Measurements from ENCODE around the gene DPM1. TPM values are rescaled to one million over a fixed set of nuclear protein-coding genes. Genes with fewer than 3 reads are reported as not detected.

The DPM1 gene
- total and polyA plus RNA-seq, 7 donors, result 24.6 to 120 (median 59.6) TPM

DNA sequence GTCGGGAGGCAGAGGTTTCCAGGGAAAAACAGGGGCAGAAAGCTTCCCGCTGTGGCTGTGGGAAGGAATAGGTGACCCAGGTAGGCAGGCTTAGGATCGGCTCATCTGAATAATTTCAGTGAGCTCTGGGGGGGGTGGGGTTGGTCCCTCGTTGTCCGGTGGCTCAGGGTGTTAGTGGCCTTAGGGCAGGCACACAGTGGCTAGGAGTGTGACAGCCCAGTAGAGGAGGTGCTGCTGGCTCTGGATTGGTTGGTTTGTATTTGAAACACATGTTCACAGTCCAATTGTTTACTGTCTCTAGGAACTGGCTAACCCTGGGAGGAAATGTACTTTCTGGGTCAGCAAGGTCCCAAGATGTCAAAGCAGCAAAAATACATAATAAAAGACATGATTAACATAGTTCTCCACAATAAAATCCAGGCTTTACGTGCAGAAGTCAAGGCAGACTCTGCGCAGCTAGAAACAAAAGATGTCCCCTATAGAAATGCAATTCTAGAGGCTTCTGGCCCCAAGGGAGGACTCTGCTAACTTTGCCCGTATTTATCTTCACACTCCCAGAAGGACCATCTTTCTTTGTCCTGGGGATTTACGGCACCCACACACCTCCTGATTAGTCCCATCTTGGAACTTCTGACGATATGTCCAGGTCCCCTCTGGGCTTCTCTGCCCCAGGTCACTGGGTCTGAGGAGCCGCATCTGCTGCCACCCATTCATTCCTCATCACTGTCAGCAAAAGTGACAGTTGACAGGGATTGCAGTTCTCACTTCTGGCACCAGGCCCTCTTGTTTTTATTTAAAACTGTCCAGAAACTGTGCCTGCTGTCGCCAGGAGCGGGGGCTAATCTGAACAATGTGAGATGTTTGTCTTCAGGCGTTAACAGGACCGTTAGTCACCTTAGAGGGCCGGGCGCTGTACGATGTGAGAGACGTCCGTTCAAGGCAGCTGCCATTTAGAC lies 19.0 kb upstream of the DPM1 start:
- DNase-seq, result no peak
- TF ChIP-seq, protein P1, sequence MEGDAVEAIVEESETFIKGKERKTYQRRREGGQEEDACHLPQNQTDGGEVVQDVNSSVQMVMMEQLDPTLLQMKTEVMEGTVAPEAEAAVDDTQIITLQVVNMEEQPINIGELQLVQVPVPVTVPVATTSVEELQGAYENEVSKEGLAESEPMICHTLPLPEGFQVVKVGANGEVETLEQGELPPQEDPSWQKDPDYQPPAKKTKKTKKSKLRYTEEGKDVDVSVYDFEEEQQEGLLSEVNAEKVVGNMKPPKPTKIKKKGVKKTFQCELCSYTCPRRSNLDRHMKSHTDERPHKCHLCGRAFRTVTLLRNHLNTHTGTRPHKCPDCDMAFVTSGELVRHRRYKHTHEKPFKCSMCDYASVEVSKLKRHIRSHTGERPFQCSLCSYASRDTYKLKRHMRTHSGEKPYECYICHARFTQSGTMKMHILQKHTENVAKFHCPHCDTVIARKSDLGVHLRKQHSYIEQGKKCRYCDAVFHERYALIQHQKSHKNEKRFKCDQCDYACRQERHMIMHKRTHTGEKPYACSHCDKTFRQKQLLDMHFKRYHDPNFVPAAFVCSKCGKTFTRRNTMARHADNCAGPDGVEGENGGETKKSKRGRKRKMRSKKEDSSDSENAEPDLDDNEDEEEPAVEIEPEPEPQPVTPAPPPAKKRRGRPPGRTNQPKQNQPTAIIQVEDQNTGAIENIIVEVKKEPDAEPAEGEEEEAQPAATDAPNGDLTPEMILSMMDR (IDR thresholded peaks at IDR 0.05), result no peak
- Histone ChIP-seq H3K4me3 (no peak overlapping the region), H3K27ac (no peak overlapping the region), H3K9me3 (no peaks in the 10 kb centered on the region), H3K4me1 (no peaks in the 10 kb centered on the region), H3K27me3 (ENCODE audit: insufficient read depth in 3 of 3, low read length in 2 of 3) (peaks cover 0 to 27% (median 4%) of the 10 kb centered on the region in 3 donors), H3K36me3 (ENCODE audit: insufficient read depth in 1 of 2, low read depth in 1 of 2) (no peaks in the 10 kb centered on the region)
- 32 to 38% (median 33%) methylated on average over 20 of the region's 20 CpGs for WGBS, 3 donors
- no peak for ATAC-seq
- intact Hi-C loops (cut with DNase I), result no loop called here

DNA sequence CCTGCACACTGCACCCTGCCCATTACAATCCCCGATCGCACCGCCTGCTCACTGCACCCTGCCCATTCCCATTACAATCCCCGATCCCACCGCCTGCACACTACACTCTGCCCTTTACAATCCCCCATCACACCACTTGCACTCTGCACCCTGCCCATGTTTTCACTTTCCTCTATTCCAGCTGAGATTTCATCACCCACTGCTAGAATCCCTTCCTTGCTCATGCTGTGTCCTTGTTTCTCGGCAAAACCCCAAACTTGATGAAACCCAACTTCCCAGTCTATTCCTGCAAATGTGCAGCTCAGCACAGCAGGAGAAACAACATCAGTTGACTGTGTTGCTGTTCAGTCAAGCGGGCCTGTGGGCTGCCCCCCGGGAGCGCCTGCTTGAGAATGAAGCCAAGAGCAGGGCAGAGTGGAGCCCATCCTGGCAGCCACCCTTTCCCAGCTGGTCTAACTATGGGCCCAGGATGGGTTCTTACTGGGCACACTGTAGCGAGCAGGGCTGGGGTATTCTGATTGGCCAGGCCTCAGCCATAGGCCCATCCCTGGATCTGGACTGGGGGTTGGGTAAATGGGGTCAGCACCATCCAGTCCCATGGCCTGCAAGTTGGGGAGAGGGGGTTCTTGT lies 17.5 kb upstream of the DPM1 start:
- no peak for ATAC-seq
- Histone ChIP-seq H3K36me3 (ENCODE audit: insufficient read depth in 1 of 2, low read depth in 1 of 2) (no peaks in the 10 kb centered on the region), H3K4me1 (no peaks in the 10 kb centered on the region), H3K9me3 (no peaks in the 10 kb centered on the region), H3K27me3 (ENCODE audit: insufficient read depth in 3 of 3, low read length in 2 of 3) (peaks cover 0 to 13% (median 3%) of the 10 kb centered on the region in 3 donors), H3K27ac (no peak overlapping the region), H3K4me3 (no peak overlapping the region)
- no peak for DNase-seq
- TF ChIP-seq, protein P1 (IDR thresholded peaks at IDR 0.05), result no peak
- intact Hi-C loops (cut with DNase I), result no loop called here
- 79 to 83% (median 79%) methylated on average over 10 of the region's 10 CpGs for WGBS, 3 donors

DNA sequence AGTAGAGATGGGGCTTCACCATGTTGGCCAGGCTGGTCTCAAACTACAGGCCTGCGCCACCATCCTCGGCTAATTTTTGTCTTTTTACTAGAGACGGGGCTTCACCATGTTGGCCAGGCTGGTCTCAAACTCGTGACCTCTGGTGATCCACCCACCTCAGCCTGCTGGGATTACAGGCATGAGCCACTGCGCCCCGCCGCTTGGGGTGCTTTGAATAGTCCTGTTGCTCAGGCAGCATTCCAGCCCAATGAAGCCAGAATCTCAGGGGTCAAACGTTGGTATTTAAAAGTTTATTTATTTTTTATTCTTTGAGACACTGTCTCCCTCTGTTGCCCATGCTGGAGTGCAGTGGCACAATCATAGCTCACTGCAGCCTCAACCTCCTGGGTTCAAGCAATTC lies 11.6 kb upstream of the DPM1 start:
- no peaks in the 10 kb centered on the region for H3K4me1 ChIP-seq
- no peaks in the 10 kb centered on the region for H3K9me3 ChIP-seq
- H3K36me3 ChIP-seq (ENCODE audit: insufficient read depth in 1 of 2, low read depth in 1 of 2), result no peaks in the 10 kb centered on the region
- H3K4me3 ChIP-seq, result no peak overlapping the region
- TF ChIP-seq, protein P1 (IDR thresholded peaks at IDR 0.05), result no peak
- no peak overlapping the region for H3K27ac ChIP-seq
- no peak for ATAC-seq
- 77 to 84% (median 77%) methylated on average over 8 of the region's 8 CpGs for WGBS, 3 donors
- intact Hi-C loops (cut with DNase I), result no loop called here
- H3K27me3 ChIP-seq (ENCODE audit: insufficient read depth in 3 of 3, low read length in 2 of 3), result no peaks in the 10 kb centered on the region
- DNase-seq, result no peak

DNA sequence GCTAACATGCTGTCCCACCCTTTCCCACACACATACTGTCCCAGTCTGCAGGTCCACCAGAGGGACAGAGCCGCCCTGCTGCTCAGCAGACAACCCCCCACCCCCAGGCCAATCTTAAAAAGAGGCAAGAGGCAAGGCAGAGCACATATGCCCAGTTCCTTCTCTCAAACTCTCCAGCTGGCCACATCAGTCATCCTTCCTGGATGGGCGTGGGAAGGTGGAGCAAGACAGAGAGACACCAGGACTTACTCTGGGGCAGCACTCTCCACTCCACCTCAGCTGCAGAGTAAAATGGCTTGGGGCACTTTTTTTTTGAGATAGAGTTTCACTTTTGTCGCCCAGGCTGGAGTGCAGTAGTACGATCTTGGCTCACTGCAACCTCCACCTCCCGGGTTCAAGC lies 11.1 kb upstream of the DPM1 start:
- no peaks in the 10 kb centered on the region for H3K4me1 ChIP-seq
- no peak overlapping the region for H3K27ac ChIP-seq
- intact Hi-C loops (cut with DNase I), result no loop called here
- ATAC-seq (no peak), DNase-seq (no peak)
- no peak overlapping the region for H3K4me3 ChIP-seq
- TF ChIP-seq, protein P1 (IDR thresholded peaks at IDR 0.05), result no peak
- H3K36me3 ChIP-seq (ENCODE audit: insufficient read depth in 1 of 2, low read depth in 1 of 2), result no peaks in the 10 kb centered on the region
- no peaks in the 10 kb centered on the region for H3K9me3 ChIP-seq
- 66 to 77% (median 66%) methylated on average over 5 of the region's 5 CpGs for WGBS, 3 donors
- no peaks in the 10 kb centered on the region for H3K27me3 ChIP-seq (ENCODE audit: insufficient read depth in 3 of 3, low read length in 2 of 3)
